HG03520 (cell line): ENCODE measurements around the gene ZNF426.
"Not testable (repeated sequence)": the region's sequence is repeated elsewhere in the genome, so short reads cannot be mapped to it uniquely, and the experiment has no call there.

Experiments
- ATAC-seq: cut with Tn5 transposase; IDR thresholded peaks from one replicate; pipeline ENCODE4 v1.9.1; 2021; ENCODE audit warnings: mild to moderate bottlenecking, moderate library complexity; ENCODE audit not compliant: unreplicated experiment

ZNF426 gene

DNA sequence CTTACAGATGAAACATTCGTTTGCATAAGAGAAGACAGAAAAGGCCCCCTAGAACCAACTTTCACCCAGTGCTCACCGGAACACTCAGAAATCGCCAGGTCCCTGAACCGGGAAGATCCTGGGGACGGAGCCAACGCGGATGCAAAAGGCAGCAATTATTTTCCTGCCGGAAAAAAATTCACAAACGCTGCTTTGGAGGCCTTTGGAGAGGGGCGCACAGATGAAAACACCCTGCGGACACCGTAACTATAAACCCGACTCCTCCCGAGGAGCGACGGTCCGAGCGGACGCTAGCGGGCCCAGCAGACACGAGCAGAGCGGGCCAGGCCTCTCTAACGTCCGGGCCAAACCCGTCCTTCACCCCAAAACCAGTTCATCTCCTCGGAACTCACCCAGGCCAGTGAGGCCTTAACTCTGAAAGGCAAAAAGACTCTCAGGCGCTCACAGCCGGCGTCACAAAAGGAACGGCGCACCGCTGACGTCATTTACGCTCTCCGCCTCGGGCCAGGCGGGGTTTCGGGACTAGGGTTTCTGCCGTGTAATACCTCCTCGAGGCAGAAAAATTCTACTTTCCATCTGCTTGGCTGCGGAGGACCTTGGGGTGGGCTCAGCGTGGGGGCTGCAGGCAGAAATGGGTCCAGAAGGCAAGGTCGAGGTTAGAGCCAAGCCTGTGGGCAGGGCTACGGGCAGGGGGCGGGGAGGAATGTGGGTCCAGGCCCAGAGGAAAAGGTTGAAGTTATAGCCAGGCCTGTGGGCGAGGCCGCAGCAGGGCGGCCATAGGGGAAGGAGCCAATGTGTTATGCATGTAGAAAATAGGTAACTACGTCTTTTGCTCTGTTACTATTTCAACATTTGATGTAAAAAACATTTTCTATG lies at the start of gene ZNF426:
Gene ZNF426 (minus strand): TSS at position 463 of the 876 bp plus-strand sequence. CDS start 2,413 bp downstream, outside the sequence.
- peak; percentile 61 for ATAC-seq

DNA sequence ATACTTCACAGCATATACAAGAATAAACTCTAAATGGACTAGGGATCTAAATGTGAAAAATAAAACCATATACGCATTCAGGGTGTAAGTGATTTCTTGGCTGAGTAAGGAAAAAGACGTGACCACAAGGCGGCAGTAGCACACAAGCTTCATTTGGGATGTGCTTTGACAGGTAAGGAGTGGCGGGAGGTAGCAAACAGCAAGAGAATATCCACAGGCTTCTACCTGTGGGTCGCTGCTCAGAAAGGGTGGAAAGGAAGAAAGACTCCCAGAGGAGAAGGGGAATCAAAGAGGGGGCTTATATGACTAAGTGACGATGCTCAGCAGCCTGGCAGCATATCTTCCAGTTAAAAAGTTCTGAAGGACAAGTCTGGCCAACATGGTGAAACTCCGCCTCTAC lies 48.3 kb upstream of the ZNF426 start:
- no peak for ATAC-seq

DNA sequence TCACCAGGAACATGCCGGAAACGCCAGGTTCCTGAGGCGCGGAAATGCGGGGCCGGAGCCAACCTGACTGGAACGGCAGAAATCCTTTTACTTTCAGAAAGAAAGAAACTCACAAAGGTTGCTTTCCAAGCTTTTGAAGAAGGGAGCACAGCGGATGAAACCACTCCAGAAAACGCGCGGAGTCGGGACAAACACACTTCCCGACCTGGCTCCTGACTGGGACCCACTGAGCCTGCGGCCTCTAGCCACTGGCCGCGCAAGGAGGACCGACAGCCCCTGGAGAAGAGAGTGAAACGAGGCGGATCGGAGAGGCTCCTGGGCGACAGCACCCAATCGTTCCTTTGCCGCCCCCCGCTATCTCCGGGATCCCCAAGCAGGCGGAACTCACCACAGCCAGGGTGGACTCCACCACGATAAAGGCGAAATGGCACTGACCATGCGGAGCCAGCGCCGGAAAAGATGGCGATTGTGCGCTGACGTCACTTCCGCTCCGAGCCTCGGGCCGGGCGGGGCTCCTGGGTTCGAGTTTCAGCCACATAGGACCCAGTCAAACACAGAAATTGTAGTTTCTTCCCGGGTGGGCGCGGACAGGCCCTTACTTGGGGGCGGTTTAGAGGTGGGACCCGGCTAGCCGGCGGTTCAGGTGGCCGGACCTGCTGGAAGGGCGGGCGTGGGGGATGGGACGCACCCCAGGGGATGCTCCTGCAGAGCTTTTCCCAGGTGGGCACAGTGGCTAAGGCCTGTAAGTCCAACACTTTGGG lies 45.8 kb upstream of the ZNF426 start, which contains the start of gene ZNF121:
Gene ZNF121 (minus strand): TSS at position 432 of the 761 bp plus-strand sequence. CDS start 16,407 bp downstream, outside the sequence.
- ATAC-seq = peak; percentile 76

DNA sequence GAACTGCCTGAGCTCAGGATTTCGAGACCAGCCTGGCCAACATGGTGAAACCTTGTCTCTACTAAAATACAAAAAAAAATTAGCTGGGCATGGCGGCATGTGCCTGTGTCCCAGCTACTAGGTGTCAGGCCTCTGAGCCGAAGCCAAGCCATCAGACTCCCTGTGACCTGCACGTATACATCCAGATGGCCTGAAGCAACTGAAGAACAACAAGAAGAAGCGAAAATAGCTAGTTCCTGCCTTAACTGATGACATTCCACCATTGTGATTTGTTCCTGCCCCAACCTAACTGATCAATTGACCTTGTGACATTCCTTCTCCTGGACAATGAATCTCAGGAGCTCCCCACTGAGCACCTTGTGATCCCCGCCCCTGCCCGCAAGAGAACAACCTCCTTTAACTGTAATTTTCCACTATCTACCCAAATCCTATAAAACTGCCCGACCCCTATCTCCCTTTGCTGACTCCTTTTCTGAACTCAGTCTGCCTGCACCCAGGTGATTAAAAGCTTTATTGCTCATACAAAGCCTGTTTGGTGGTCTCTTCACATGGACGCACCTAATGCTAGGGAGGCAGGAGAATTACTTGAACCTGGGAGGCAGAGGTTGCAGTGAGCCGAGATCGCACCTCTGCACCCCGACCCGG lies 43.8 kb upstream of the ZNF426 start:
- not testable (repeated sequence) for ATAC-seq

DNA sequence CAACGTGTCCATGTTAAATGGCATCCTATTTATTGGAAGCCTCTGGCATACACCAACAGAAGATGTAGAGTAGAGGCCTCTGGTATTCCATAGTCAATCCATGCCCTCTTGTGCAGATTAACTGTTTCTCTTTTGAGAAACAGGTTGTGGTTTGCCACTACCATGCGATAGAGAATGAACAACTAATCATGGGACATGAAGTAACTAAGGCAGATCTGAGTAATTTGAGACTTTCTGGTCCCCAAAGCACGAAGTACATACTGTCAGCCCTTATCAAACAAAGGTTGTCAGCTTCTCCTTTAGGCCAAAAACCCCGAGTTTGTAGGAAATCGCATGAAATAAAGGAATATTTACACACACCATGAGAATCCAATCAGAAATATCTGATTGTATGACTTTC lies 42.3 kb upstream of the ZNF426 start:
- no peak for ATAC-seq

DNA sequence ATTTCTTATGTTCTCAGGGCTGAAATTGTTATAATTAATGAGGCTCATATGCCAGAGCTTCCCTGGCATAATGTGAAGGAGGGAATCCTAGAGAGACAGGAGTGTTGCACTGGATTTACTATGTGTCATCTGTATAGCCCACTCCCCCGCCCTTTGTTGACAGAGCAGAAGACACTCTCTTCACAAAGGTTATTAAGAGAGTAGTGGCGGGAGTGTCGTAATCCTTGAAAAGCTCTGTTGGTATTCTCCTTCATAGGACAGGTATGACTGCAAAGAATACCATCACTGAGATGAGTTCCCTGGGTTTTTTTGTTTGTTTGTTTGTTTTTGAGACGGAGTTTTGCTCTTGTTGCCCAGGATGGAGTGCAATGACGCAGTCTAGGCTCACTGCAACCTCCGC lies 31.8 kb upstream of the ZNF426 start:
- ATAC-seq = no peak

DNA sequence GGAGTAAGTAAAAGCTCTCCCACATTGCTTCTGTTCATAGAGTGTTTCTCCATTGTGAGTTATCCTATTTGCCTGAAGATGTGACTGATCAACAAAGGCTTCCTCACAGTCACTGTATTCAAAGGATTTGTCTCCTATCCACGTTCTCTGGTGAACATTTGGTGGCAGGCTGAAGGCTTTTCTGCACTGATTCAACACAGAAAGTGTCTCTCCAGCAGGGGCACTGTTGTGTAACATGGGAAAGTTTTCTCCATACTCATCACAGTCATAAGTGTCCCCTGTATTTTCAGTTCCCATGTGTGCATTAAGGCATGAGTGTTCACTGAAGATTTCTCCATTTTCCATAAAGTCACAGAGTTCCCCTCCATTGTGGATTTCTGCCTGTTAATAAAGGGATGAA lies 28.3 kb upstream of the ZNF426 start:
- ATAC-seq = no peak

DNA sequence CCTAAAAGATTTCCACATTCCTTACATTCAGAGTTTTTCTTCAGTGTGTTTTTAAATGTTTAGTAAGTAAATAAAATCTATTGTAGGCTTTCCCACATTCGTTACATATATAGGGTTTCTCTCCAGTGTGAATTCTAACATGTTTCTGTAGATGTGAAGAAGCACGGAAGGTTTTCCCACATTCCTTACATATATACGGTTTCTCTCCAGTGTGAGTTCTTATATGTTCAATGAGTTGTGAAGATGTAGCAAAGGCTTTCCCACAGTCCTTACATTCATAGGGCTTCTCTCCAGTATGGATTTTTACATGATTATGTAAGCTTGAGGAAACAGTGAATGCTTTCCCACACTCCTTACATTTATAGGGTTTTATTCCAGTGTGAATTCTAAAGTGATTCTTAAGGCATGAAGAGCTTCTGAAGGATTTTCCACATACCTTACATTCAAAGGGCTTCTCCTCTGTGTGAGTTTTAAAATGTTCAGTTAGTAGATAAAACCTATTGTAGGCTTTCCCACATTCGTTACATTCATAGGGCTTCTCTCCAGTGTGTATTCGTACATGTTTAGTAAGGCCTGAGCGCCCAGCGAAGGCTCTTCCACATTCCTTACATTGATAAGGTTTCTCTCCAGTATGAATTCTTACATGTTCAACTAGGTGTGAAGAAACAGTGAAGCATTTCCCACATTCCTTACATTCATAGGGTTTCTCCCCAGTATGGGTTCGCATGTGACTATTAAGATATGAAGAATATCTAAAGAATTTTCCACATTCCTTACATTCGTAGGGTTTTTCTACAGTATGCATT lies 27.7 kb upstream of the ZNF426 start:
- ATAC-seq = no peak

DNA sequence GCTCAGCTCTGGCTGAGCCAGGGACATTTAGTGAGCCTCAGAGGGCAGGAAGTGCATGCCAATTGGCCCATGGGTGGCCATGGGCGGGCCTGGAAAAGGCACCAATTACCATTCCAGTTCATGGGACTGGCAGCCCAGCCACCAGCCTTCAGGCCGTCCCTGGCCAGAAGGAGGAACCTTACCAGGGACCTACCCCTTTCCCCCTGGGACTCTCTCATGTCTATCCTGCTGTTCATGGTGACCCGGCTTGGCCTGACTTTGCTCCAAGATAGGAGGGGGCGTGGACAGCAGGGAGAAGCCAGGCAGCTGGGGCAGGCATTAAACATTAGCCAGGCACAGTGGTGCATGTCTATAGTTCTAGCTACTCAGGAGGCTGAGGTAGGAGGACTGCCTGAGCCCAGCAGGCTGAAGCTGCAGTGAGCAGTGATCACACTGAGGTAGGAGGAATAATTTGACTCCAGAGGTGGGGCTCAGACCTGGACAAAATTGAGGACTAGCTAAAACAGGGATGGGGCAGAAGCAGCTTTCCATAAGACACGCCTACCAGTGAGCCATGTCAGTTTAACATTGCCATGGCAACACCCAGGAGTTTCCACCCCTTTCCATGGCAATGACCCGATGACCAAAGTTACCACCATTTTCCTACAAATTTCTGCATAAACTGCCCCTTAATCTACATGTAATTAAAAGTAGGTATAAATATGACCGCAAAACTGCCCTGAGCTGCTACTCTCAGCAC lies 14.3 kb upstream of the ZNF426 start:
- ATAC-seq = no peak

DNA sequence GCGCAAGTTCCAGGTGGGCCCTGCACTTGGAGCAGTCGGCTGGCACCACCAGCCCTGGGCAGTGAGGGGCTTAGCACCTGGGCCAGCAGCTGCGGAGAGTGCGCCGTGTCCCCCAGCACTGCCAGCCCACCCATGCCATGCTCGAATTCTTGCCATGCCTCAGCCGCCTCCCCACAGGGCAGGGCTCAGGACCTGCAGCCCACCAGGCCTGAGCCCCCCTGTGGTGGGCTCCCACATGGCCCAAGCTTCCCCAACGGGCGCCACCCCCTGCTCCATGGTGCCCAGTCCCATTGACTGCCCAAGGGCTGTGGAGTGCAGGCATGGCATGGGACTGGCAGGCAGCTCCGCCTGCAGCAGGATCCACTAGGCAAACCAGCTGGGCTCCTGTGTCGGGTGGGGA lies 9.4 kb upstream of the ZNF426 start:
- ATAC-seq = no peak

DNA sequence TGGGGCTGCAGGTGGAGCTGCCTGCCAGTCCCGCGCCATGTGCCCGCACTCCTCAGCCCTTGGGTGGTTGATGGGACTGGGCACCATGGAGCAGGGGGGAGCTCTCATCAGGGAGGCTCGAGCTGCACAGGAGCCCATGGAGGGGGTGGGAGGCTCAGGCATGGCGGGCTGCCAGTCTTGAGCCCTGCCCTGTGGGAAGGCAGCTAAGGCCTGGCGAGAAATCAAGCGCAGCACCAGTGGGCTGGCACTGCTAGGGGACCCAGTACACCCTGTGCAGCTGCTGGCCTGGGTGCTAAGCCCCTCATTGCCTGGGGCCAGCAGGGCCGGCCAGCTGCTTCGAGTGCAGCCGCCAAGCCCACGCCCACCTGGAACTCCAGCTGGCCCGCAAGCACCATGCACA lies 2.8 kb upstream of the ZNF426 start:
- ATAC-seq = not testable (repeated sequence)

DNA sequence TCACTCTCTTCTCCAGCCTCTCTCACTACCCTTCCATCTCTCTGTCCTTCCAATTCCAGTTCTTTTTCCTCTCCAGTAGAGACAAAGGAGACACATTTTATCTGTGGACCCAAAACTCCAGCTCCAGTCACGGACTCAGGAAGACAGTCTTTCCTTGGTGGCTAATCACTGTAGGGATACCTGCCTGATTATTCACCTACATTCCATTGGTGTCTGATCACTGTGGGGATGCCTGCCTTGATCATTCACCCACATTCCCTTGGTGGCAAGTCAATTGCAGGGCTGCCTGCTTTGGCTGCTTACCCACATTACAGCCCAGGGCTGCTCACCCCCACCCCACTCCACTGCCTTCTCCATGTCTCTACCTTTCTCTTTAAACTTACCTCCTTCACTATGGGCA lies 1.5 kb upstream of the ZNF426 start:
- not testable (repeated sequence) for ATAC-seq

DNA sequence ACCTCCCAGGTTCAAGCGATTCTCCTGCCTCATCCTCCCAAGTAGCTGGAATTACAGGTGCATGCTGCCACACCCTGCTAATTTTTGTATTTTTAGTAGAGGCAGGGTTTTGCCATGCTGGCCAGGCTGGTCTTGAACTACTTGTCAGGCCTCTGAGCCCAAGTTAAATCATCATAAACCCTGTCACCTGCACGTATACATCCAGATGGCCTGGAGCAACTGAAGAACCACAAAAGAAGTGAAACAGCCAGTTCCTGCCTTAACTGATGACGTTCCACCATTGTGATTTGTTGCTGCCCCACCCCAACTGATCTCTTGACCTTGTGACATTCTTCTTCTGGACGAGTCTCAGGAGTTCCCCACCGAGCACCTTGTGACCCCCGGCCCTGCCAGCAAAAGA lies 756 bp upstream of the ZNF426 start:
- ATAC-seq = not testable (repeated sequence)

DNA sequence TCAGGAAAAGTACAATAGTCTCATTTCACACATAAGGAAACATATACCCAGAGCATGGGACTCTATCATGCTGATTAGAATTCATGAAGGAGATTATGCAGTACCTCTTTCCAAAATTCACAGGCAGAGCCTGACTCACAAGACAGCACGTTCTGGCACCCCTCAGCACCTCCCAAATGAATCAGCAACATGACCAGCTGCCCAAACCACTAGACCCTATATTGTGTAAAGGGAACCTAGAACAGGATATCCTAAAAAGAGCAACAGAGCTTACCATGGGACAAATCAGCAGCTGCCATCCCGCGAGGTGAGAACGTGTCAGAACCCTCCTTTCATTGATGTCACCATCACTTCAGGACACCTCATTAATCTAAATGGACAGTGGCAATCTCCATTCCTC lies 2.5 kb downstream of the ZNF426 start:
- ATAC-seq = no peak

DNA sequence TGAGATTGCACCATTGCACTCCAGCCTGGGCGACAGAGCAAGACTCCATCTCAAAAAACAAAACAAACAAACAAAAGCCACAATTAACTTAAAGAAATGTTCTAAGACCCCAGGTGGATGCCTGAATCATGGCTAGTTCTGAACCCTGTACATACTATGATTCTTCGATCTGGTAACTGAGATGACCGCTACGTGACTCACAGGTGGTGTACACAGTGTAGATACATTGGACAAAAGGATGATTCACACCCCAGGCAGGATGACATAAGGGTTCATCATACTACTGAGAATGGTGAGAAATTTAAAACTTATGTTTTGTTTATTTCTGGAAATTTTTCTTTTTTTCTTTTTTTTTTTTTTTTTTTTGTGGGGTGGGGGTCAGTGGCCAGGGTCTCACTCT lies 6.5 kb downstream of the ZNF426 start:
- no peak for ATAC-seq

DNA sequence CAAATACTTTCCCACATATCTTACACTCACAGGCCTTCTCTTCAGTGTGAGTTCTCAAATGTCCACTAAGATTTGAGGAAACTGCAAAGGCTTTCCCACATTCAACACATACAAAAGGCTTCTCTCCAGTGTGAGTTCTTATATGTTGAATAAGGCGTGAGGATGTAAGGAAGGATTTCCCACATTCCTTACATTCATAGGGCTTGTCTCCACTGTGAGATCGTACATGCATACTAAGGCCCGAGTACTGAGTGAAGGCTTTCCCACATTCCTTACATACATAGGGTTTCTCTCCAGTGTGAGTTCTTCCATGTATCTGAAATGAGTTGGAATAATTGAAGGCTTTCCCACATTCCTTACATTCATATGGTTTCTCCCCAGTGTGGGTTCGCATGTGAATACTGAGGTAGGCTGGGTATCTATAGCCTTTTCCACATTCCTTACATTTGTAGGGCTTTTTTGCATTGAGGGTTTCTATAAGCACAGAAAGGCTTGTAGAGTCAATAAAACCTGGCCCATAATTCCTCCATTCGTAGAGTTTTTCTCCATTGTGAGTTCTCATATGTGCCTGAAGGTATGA lies 9.6 kb downstream of the ZNF426 start:
- no peak for ATAC-seq

DNA sequence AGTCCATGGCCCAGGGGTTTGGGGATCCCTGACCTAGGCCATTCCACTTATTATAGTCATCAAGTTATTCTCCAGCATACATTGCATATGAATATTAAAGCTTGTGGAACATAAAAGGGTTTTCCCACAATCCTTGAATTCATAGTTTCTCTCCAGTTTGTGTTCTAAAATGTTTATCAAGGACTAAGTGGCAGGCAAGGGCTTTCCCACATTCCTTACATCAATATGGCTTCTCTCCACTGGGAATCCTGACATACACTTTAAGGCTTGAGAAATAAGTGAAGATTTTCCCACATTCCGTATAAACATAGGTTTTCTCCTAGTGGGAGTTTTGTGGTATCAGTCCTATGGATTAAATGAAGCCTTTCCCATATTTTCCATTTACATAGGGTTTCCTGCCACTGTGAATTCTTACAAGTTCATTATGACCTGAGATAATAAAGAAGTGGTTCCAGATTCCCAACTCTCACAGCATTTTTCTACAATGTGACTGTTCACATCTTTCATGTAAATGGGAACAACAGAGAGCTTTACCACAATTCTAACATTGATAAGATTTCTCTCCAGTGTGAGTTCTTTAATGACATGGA lies 14.5 kb downstream of the ZNF426 start:
- ATAC-seq = no peak

DNA sequence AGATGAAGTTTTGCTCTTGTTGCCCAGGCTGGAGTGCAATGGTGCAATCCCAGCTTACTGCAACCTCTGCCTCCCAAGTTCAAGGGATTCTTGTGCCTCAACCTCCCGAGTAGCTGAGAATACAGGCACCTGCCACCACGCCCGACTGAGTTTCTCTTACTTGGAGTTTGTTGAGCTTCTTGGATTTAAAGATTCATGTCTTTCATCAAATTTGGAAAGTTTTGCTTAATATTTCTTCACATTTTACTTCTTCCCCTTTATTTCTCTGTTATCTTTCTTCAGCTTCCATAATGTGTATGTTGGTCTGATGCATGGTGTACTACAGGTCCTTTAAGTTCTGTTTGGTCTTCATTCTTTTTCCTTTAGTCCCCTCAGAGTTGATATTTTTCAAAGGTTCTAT lies 31.2 kb downstream of the ZNF426 start:
- no peak for ATAC-seq

DNA sequence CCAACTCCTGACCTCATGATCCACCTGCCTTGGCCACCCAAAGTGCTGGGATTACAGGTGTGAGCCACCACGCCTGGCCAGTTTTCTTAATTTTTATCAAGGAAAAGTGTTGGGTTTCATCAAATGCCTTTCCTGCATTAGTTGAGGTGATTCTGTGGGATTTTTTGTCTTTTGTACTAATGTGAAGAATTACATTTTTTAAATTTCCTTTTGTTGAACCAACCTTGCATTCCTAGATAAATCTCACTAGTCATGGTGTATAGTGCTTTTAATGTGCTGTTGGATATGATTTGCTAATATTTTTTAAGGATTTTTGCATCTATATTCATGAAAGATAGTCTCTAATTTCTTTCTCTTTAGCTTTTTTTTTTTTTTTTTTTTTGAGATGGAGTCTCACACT lies 37.6 kb downstream of the ZNF426 start:
- ATAC-seq = no peak
